ENCODE data around the gene LAMB1. TPM values are rescaled to one million over a fixed set of nuclear protein-coding genes. Genes with fewer than 3 reads are reported as not detected.

Gene LAMB1
- total and polyA plus RNA-seq, 2 of the 13 experiments (the other 11 are each of a cell fraction or from before 2014, with no cell fraction given), result 109 to 124 TPM

DNA sequence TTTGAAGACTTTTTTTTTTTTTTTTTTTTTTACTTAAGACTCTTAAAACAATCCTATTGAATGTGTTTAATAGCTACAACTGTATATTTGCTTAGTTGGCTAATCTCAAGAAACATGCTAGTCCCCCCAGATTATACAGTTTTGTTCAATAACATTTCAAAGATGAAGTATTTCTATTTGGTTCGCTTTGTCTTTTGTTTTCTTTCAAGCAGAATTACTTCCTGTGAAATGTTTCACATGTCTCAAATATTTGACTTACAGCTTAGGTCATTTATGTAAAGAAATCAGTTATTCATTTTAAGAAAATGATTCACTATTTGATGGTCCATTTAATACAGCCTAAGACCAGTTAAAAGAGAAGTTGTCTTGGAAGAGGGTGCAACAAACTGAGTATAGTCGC is 12.8 kb upstream of the LAMB1 start:
- no peaks in the 10 kb centered on the region for H3K79me2 ChIP-seq (ENCODE audit: insufficient read depth, low read length)
- H3K27ac ChIP-seq (ENCODE audit: extremely low read length, insufficient read depth, low read length), result peak overlapping the region; percentile 17
- H3K9me3 ChIP-seq (ENCODE audit: low read length), result no peaks in the 10 kb centered on the region
- no peaks in the 10 kb centered on the region for H3K36me3 ChIP-seq (replicated peaks in 1 of 2; ENCODE audit: control insufficient read depth in 1 of 2, insufficient read depth in 2 of 2, low read length in 2 of 2)
- intact Hi-C loops (cut with micrococcal nuclease; ENCODE audit: unreplicated experiment), result loop anchor here (1.0 to 10.0 kb wide), 5 partner anchors 11 to 271 kb away; partner anchors contain the start of genes CBLL1 and DLD
- H2AFZ ChIP-seq (ENCODE audit: low read length), result no peak overlapping the region
- H3K4me1 ChIP-seq (ENCODE audit: insufficient read depth, low read length), result peaks cover 79% of the 10 kb centered on the region
- FAIRE-seq, result no peak
- no peak overlapping the region for H3K9ac ChIP-seq (ENCODE audit: insufficient read depth, low read depth, low read length)
- 36% methylated on average over 2 of the region's 2 CpGs for WGBS (ENCODE audit: low lambda C conversion rate)
- no peak overlapping the region for H3K4me2 ChIP-seq (ENCODE audit: low read depth, low read length)
- BruUV-seq (replicated peaks), result no TSS peak
- DNase-seq (ENCODE audit: low spot score), result peak; percentile 80
- peaks cover 0 to 3% of the 10 kb centered on the region in 2 experiments; a peak in 2 of 5 replicates for H3K27me3 ChIP-seq (ENCODE audit: control insufficient read depth in 1 of 2, insufficient read depth in 2 of 2, low read length in 2 of 2)
- ChIA-PET CTCF (ENCODE audit: low intra/inter-chr PET ratio, low total read pairs) (no interaction called here), POLR2A (interaction anchor here (1.2 to 4.1 kb wide), 3 partner anchors 11 to 67 kb away, joined by 3 to 49 read pairs (median 5); partner anchors contain the start of gene LAMB1)
- H3K4me3 ChIP-seq (replicated peaks in 1 of 3; ENCODE audit: insufficient read depth in 1 of 3, low read depth in 2 of 3, low read length in 3 of 3), result no peak overlapping the region
- H4K20me1 ChIP-seq (ENCODE audit: insufficient read depth, low read length), result no peaks in the 10 kb centered on the region
- in situ Hi-C loops (cut with HindIII; ENCODE audit: extremely low pct_ligation_motif_present, low pct_unique_long_range_greater_than_20kb), result no loop called here
- no peak for ATAC-seq
- TF ChIP-seq AGO2 (optimal IDR thresholded peaks at IDR 0.05; ENCODE audit: low read depth, low read length) (no peak), ZSCAN25 (CRISPR knock-in tag; IDR thresholded peaks at IDR 0.05) (no peak), ZNF282 (IDR thresholded peaks at IDR 0.05; ENCODE audit: partially characterized antibody) (no peak), ZNF720 (CRISPR knock-in tag; IDR thresholded peaks at IDR 0.05) (no peak), SOX5 (CRISPR knock-in tag; IDR thresholded peaks at IDR 0.05; ENCODE audit: borderline replicate concordance) (peak; percentile 76; the same call in 1 of the 2 replicates), ATRX (CRISPR knock-in tag; IDR thresholded peaks at IDR 0.05; ENCODE audit: borderline replicate concordance) (no peak), ZNF558 (CRISPR knock-in tag; IDR thresholded peaks at IDR 0.05; ENCODE audit: borderline replicate concordance) (no peak), RFXAP (CRISPR knock-in tag; IDR thresholded peaks at IDR 0.05; ENCODE audit: borderline replicate concordance) (no peak), NCOA5 (CRISPR knock-in tag; IDR thresholded peaks at IDR 0.05) (no peak), ZIK1 (CRISPR knock-in tag; IDR thresholded peaks at IDR 0.05; ENCODE audit: borderline replicate concordance, low read depth) (no peak), ZNF317 (CRISPR knock-in tag; IDR thresholded peaks at IDR 0.05) (no peak), ZNF781 (CRISPR knock-in tag; IDR thresholded peaks at IDR 0.05; ENCODE audit: borderline replicate concordance, not compliant biosample characterization) (no peak), ZNF567 (CRISPR knock-in tag; IDR thresholded peaks at IDR 0.05; ENCODE audit: borderline replicate concordance) (no peak), PHF21A (CRISPR knock-in tag; IDR thresholded peaks at IDR 0.05) (no peak)
- TF ChIP-seq, protein P1, sequence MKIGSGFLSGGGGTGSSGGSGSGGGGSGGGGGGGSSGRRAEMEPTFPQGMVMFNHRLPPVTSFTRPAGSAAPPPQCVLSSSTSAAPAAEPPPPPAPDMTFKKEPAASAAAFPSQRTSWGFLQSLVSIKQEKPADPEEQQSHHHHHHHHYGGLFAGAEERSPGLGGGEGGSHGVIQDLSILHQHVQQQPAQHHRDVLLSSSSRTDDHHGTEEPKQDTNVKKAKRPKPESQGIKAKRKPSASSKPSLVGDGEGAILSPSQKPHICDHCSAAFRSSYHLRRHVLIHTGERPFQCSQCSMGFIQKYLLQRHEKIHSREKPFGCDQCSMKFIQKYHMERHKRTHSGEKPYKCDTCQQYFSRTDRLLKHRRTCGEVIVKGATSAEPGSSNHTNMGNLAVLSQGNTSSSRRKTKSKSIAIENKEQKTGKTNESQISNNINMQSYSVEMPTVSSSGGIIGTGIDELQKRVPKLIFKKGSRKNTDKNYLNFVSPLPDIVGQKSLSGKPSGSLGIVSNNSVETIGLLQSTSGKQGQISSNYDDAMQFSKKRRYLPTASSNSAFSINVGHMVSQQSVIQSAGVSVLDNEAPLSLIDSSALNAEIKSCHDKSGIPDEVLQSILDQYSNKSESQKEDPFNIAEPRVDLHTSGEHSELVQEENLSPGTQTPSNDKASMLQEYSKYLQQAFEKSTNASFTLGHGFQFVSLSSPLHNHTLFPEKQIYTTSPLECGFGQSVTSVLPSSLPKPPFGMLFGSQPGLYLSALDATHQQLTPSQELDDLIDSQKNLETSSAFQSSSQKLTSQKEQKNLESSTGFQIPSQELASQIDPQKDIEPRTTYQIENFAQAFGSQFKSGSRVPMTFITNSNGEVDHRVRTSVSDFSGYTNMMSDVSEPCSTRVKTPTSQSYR (CRISPR knock-in tag; IDR thresholded peaks at IDR 0.05; ENCODE audit: borderline replicate concordance), result no peak
- TF ChIP-seq, protein P2, sequence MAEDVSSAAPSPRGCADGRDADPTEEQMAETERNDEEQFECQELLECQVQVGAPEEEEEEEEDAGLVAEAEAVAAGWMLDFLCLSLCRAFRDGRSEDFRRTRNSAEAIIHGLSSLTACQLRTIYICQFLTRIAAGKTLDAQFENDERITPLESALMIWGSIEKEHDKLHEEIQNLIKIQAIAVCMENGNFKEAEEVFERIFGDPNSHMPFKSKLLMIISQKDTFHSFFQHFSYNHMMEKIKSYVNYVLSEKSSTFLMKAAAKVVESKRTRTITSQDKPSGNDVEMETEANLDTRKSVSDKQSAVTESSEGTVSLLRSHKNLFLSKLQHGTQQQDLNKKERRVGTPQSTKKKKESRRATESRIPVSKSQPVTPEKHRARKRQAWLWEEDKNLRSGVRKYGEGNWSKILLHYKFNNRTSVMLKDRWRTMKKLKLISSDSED (CRISPR knock-in tag; IDR thresholded peaks at IDR 0.05), result no peak
- TF ChIP-seq, protein P3, sequence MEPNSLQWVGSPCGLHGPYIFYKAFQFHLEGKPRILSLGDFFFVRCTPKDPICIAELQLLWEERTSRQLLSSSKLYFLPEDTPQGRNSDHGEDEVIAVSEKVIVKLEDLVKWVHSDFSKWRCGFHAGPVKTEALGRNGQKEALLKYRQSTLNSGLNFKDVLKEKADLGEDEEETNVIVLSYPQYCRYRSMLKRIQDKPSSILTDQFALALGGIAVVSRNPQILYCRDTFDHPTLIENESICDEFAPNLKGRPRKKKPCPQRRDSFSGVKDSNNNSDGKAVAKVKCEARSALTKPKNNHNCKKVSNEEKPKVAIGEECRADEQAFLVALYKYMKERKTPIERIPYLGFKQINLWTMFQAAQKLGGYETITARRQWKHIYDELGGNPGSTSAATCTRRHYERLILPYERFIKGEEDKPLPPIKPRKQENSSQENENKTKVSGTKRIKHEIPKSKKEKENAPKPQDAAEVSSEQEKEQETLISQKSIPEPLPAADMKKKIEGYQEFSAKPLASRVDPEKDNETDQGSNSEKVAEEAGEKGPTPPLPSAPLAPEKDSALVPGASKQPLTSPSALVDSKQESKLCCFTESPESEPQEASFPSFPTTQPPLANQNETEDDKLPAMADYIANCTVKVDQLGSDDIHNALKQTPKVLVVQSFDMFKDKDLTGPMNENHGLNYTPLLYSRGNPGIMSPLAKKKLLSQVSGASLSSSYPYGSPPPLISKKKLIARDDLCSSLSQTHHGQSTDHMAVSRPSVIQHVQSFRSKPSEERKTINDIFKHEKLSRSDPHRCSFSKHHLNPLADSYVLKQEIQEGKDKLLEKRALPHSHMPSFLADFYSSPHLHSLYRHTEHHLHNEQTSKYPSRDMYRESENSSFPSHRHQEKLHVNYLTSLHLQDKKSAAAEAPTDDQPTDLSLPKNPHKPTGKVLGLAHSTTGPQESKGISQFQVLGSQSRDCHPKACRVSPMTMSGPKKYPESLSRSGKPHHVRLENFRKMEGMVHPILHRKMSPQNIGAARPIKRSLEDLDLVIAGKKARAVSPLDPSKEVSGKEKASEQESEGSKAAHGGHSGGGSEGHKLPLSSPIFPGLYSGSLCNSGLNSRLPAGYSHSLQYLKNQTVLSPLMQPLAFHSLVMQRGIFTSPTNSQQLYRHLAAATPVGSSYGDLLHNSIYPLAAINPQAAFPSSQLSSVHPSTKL (CRISPR knock-in tag; IDR thresholded peaks at IDR 0.05), result peak; percentile 84

Measured in HepG2 (cell line).